ENCODE measurements around the gene APBB1IP.

Gene APBB1IP

DNA sequence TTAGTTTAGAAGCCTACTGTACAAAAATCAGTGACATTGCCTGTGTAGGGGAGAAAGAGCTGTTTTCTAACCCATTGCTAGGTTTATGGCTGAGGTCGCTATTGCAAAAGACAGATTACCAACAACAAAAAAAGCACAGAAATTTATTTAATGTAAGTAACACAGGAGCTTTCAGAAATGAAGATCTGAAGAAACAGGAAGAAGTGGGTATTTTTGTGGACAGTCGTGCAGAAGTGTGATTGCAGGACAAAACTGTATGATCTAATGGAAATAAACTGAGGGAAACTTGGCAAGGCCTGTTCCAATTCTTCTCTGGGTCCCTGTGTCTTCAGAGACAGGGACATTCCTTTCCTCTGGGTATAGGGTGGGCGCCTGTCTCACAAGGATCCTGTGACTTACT, 87.4 kb downstream of the APBB1IP start:
- TF ChIP-seq CTCF (conservative IDR thresholded peaks at IDR 0.05; ENCODE audit: control insufficient read depth, insufficient read depth, low read depth, low read length) = no peak
- no peak overlapping the region for H3K4me3 ChIP-seq (ENCODE audit: control insufficient read depth, low read depth, low read length)
- DNase-seq (ENCODE audit: low read depth) = no peak

DNA sequence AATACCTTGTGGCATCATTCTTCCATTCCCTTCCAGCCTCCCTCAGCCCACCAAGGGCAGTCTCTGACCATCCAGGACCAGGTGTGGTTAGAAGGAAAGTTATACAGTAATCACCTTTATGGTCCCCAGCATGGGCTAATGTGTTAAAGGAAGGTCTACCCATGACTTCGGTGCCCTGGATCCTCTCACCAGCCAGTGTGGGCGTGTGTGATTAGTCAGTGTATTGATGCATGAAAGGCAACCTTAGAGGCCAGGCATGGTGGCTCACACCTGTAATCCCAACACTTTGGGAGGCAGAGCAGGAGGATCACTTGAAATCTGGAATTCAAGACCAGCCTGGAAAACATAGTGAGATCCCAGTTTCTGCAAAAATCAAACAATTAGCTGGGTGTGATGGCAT, 88.9 kb downstream of the APBB1IP start:
- DNase-seq (ENCODE audit: low read depth) = no peak
- TF ChIP-seq CTCF (conservative IDR thresholded peaks at IDR 0.05; ENCODE audit: control insufficient read depth, insufficient read depth, low read depth, low read length) = no peak
- H3K4me3 ChIP-seq (ENCODE audit: control insufficient read depth, low read depth, low read length) = no peak overlapping the region

DNA sequence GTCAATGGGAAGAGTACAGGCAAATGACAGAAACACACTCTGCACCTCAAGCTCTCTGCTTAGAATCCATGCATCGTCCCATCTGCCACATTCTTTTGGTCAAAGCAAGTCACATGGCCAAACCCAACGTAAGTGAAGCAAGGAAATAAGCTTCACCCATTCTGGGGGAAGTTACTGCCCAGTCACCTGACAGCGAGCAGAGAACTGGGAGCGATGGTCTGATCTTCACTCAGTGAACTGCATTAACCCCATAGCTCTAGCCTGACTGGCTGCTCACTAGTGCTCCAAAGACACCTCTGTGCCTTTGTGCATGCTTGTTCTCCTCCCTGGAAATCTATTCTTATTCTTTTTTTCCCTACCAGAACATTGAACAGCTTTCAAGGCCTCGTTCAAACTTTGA, 89.9 kb downstream of the APBB1IP start:
- TF ChIP-seq CTCF (conservative IDR thresholded peaks at IDR 0.05; ENCODE audit: control insufficient read depth, insufficient read depth, low read depth, low read length) = no peak
- DNase-seq (ENCODE audit: low read depth) = no peak
- no peak overlapping the region for H3K4me3 ChIP-seq (ENCODE audit: control insufficient read depth, low read depth, low read length)

- no peak for DNase-seq (ENCODE audit: low read depth)
- no peak for TF ChIP-seq CTCF (conservative IDR thresholded peaks at IDR 0.05; ENCODE audit: control insufficient read depth, insufficient read depth, low read depth, low read length)
- no peak overlapping the region for H3K4me3 ChIP-seq (ENCODE audit: control insufficient read depth, low read depth, low read length)
Measured at GRCh38 chr10:26528715-26529393, 90.7 kb downstream of the APBB1IP start.

DNA sequence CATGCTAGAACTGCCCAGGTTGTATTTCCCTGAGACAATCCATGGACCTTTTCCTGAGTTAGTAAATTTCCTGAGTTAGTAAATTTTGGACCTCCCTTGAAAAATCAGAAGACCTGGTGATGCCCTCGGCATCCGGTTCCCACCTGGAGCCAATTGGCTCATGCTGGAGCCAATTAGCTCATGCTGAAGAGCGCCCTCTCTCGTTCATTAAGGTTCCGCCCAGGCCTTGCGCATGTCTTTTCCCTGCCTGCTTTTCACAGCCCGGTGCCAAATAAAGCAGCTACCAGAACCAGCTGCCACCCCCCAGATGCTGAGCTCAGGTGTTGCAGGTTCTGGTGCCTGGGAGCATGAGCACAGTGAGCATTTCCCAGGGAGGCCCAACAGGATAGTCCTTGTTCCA, 96.2 kb downstream of the APBB1IP start:
- no peak overlapping the region for H3K4me3 ChIP-seq (ENCODE audit: control insufficient read depth, low read depth, low read length)
- peak; percentile 8 for DNase-seq (ENCODE audit: low read depth)
- TF ChIP-seq CTCF (conservative IDR thresholded peaks at IDR 0.05; ENCODE audit: control insufficient read depth, insufficient read depth, low read depth, low read length) = no peak

GRCh38 chr10:26540601-26541000, 102.5 kb downstream of the APBB1IP start:
- H3K4me3 ChIP-seq (ENCODE audit: control insufficient read depth, low read depth, low read length) = no peak overlapping the region
- DNase-seq (ENCODE audit: low read depth) = no peak
- no peak for TF ChIP-seq CTCF (conservative IDR thresholded peaks at IDR 0.05; ENCODE audit: control insufficient read depth, insufficient read depth, low read depth, low read length)

All from fibroblast of mammary gland (primary cell).